Fibroblast of the aortic adventitia (primary cell): Measurements from ENCODE around the gene NPIPA3. TPM values are rescaled to one million over a fixed set of nuclear protein-coding genes. Genes with fewer than 3 reads are reported as not detected.
"Not testable (repeated sequence)": the region's sequence is repeated elsewhere in the genome, so short reads cannot be mapped to it uniquely, and the experiment has no call there.

Experiments used
- DNase-seq: peaks from one replicate; pipeline ENCODE4 v3.0.0-alpha.2; 2010; ENCODE audit warnings: low read depth
- H3K4me3 ChIP-seq: 2 replicates; pipeline ENCODE4 v1.5.1; 2011; ENCODE audit warnings: low read depth, mild to moderate bottlenecking, control low read depth, low read length, moderate library complexity
- CTCF ChIP-seq: IDR thresholded peaks from 2 replicates; pipeline ENCODE4 v1.5.1; 2011; ENCODE audit warnings: mild to moderate bottlenecking, low read length, control low read depth, inconsistent platforms; ENCODE audit not compliant: insufficient read depth
- total RNA-seq: library from RNA; depleted of rRNA; stranded (reverse); fragments of >200 nt; gene quantifications from 2 replicates; pipeline ENCODE4 v1.2.3, GENCODE V29; 2012; ENCODE audit warnings: low replicate concordance

The NPIPA3 gene
- total RNA-seq, 1 donor: 0.54 TPM

- H3K4me3 ChIP-seq: no peak overlapping the region
- TF ChIP-seq CTCF: no peak
- no peak for DNase-seq
These were observed 26.6 kb upstream of the NPIPA3 start for GRCh38 chr16:14676633-14677032.

- no peak for DNase-seq
- no peak for TF ChIP-seq CTCF
- no peak overlapping the region for H3K4me3 ChIP-seq
These were observed 25.6 kb upstream of the NPIPA3 start for GRCh38 chr16:14677627-14678026.

GRCh38 chr16:14678748-14679497, 24.3 kb upstream of the NPIPA3 start:
- H3K4me3 ChIP-seq: no peak overlapping the region
- DNase-seq: no peak
- no peak for TF ChIP-seq CTCF

- H3K4me3 ChIP-seq, DNase-seq: not testable (repeated sequence)
These were observed 22.8 kb upstream of the NPIPA3 start for GRCh38 chr16:14680396-14680795.

GRCh38 chr16:14681115-14681514, 22.1 kb upstream of the NPIPA3 start:
- no peak for TF ChIP-seq CTCF
- DNase-seq: no peak
- no peak overlapping the region for H3K4me3 ChIP-seq

GRCh38 chr16:14682121-14682520, 21.1 kb upstream of the NPIPA3 start:
- no peak for TF ChIP-seq CTCF
- DNase-seq: no peak
- H3K4me3 ChIP-seq: no peak overlapping the region

- H3K4me3 ChIP-seq: not testable (repeated sequence)
- DNase-seq: peak; percentile 86
These were observed 17.1 kb upstream of the NPIPA3 start for GRCh38 chr16:14685870-14686793.

GRCh38 chr16:14694129-14694528, 9.1 kb upstream of the NPIPA3 start, which contains the start of gene PLA2G10:
Gene PLA2G10, minus strand, starts transcription at chr16:14694308. Its CDS starts 79 bp downstream, at chr16:14694229.
- H3K4me3 ChIP-seq: not testable (repeated sequence)

GRCh38 chr16:14701859-14702258, 1.4 kb upstream of the NPIPA3 start:
- H3K4me3 ChIP-seq, DNase-seq: not testable (repeated sequence)

More at GRCh38 chr16:14694129-14694528, 9.1 kb upstream of the NPIPA3 start, which contains the start of gene PLA2G10:
- DNase-seq: not testable (repeated sequence)

GRCh38 chr16:14702672-14703071, 539 bp upstream of the NPIPA3 start:
- not testable (repeated sequence) for H3K4me3 ChIP-seq, DNase-seq

GRCh38 chr16:14733233-14733632, 30.0 kb downstream of the NPIPA3 start:
- not testable (repeated sequence) for H3K4me3 ChIP-seq, DNase-seq

- DNase-seq, H3K4me3 ChIP-seq: not testable (repeated sequence)
These were observed 37.7 kb downstream of the NPIPA3 start for GRCh38 chr16:14740832-14741385.
